GM19238 (cell line): Measurements from ENCODE around the gene REEP6.
"Not testable (repeated sequence)": the region's sequence is repeated elsewhere in the genome, so short reads cannot be mapped to it uniquely, and the experiment has no call there.

ENCODE experiments used
- DNase-seq: peaks from one replicate; pipeline ENCODE4 v3.0.0; 2011; ENCODE audit warnings: low spot score; ENCODE audit not compliant: insufficient read length

Gene REEP6

DNA sequence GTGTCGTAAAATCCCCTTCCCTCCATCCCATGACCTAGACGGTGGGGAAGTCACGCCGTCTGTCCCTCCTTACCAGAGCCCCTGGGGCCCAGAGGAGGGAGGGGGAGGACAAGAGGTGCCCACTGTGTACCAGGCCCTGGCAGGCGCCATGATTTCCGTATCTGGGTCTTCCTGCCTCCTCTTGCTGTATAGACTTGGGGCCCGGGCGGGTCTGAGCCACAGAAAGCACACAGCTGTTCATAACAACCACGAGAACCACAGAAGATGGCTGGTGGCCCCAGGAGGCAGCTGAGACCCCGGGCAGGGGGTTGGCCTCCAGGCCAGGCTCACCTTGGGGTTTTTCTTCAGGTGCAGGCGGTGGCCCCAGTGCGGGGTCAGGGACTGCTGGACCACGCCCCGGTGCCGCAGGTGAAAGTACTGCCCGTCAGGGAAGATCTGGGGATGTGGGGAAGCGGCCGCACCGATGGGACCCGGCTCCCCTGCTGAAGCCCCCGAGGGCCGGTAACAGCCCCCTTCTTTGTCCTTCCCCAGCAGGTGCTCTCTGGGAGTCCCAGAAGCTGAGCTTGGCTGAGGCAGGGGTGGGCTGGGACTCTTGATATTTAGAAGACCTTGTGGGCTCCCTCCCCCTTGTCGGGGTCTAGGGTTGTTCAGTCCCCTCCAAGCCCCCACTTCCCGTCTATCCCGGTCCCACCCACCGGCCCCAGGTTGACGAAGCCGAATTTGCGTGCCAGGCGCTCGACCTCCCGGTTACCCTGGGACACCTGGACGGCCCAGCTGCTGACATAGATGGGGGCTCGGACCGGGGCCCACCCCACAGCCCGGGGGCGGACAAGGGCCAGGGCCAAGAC is 1.3 kb upstream of the REEP6 start:
- DNase-seq = no peak

DNA sequence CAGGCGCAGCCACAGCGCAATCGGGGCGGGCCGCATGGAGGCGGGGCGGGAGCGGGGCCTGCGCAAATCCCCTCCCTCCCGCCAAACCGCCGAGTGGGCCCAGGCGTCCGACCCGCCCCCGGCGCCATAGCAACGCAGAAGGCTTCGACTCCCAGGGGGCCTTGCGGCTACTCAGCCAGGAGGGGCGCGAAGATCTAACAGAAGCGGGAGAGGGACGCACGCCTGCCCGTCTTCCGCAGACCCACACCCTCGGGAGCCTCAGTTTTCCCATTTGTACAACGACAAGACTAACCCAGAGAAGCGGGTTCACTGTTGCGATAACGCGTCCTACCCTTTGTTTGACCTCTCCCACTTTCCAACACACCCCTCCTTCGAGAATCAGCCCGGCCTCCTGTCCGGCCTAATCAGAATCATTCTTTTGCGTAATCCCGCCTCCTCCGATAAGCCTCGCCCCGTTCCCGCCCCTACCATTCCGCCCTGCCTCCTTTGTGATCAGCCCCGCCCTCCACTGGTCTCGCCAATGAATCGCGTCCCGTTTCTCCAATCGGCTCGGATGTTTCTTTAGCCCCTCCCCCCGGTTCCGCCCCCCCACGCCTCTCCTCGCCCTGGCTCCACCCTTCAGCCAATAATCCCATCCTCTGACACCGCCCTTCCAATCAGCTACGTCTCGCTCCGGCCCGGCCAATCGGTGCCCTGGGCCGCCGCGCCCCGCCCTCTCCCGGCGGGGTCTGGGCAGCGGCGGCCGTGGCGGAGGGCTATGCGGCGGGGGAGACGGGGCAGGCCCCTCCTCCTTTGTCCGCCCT is 469 bp upstream of the REEP6 start, which contains the start of gene PCSK4:
TSS of gene PCSK4 (minus strand) at position 40 of the 803 bp plus-strand sequence. CDS start at position 36, 4 bp downstream.
- DNase-seq = peak; percentile 97

- DNase-seq = no peak
Observed at GRCh38 chr19:1491849-1492170, 829 bp downstream of the REEP6 start.

GRCh38 chr19:1492474-1493006 is 1.6 kb downstream of the REEP6 start:
- DNase-seq = no peak

GRCh38 chr19:1494115-1494815 is 3.3 kb downstream of the REEP6 start:
- no peak for DNase-seq

GRCh38 chr19:1495051-1495798 is 4.2 kb downstream of the REEP6 start:
- DNase-seq = no peak

- DNase-seq = no peak
Observed at GRCh38 chr19:1495799-1496713, 5.1 kb downstream of the REEP6 start.

- no peak for DNase-seq
Observed at GRCh38 chr19:1496714-1497577, 6.0 kb downstream of the REEP6 start.

DNA sequence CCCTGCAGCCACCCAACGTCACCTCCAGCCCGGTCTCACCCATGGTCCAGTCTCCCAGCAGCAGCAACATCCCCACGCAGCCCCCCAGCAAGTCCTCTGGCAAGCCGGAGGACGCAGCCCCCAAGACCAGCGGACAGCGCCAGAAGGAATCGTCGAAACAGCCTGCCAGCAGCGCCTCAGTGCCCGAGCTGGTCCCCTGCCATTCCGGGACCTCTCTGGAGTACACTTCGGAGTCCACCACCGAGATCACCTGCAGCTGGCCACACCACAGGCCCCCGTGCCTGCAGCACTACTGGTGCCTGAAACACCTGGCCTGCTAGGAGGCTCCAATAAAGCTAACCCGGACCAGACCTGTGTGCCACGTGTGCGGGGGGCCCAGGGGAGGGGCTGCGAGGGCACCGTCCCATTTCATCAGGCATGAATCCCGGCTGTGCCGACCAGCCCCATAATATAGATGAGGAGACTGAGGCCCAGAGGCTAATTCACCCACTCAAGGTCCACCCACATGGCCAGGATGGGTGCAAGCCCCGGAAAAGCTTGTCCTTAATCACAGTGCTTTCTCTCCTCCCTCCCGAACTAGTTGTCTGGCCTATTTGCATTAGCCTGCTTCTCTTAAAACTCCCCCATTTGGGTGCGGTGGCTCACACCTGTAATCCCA is 6.7 kb downstream of the REEP6 start:
- DNase-seq = no peak

GRCh38 chr19:1499231-1499630 is 8.2 kb downstream of the REEP6 start:
- not testable (repeated sequence) for DNase-seq

DNA sequence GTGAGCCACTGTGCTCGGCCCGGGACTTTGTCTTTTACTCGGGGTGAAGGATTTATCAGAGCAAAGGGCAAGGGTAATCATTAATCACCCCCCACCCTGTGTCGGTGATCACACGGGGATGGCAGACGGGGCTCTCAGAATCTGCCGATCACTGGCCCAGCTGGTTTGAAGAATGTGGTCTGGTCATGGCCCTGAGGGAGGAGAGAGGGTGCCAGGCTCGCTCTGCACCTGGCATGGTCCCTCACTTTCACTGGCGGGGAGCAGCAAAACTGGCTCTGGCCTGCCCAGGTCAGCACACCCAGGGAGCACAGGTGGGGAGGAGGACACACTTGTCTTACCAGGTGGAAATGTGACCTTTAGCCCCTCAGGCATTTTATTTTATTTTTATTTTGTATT is 10.2 kb downstream of the REEP6 start:
- no peak for DNase-seq

- DNase-seq = no peak
Observed at GRCh38 chr19:1502433-1503088, 11.6 kb downstream of the REEP6 start.

GRCh38 chr19:1503089-1503924 is 12.3 kb downstream of the REEP6 start:
- no peak for DNase-seq

- no peak for DNase-seq
Observed at GRCh38 chr19:1503925-1504773, 13.2 kb downstream of the REEP6 start.

GRCh38 chr19:1505012-1505411 is 14.0 kb downstream of the REEP6 start:
- DNase-seq = no peak
